Sigmoid colon (tissue), 4 donors: ENCODE measurements around the gene CD99L2.

Experiments used
- CTCF ChIP-seq, 4 experiments: fragments of 450-650 bp in 3 of 4; fragments of 200-600 bp in 1 of 4; IDR thresholded peaks; one replicate each; pipeline ENCODE4 v1.5.1; 2016 to 2019; ENCODE audit warnings: antibody characterized with exemption in 4 of 4, mild to moderate bottlenecking in 3 of 4, moderate library complexity in 2 of 4
- EP300 ChIP-seq, 4 donors: sonication (generic); formaldehyde crosslinking; IDR thresholded peaks; one replicate each; pipeline ENCODE4 v1.6.1; 2017; ENCODE audit warnings: antibody characterized with exemption in 4 of 4
- POLR2A ChIP-seq, 2 donors: fragments of 450-650 bp; IDR thresholded peaks; one replicate each; pipeline ENCODE4 v1.6.1; 2016; ENCODE audit warnings: antibody characterized with exemption in 2 of 2, mild to moderate bottlenecking in 2 of 2, moderate library complexity in 2 of 2
- POLR2AphosphoS5 ChIP-seq, 4 donors: sonication (generic); formaldehyde crosslinking; IDR thresholded peaks; one replicate each; pipeline ENCODE4 v1.6.1; 2017; ENCODE audit warnings: antibody characterized with exemption in 4 of 4

DNA sequence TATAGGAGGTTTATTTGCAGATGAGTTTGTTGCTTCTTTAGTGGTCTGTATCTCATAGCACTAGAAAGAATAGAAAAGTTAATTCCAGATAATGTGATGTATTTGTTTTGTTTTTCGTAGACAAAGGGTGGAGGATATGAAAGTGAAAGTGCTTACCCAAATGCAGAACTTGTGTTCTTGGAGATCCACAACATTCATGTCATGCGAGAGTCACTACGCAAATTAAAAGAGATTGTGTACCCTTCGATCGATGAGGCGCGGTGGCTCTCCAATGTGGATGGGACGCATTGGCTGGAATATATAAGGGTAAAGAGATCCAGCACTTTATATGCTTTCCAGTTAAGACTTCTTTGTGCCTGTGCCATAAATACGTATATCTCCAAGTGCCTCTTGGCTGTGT is 162.0 kb downstream of the CD99L2 start:
- no peak for TF ChIP-seq CTCF (IDR thresholded peaks at IDR 0.05)
- no peak for TF ChIP-seq POLR2A (IDR thresholded peaks at IDR 0.05)
- TF ChIP-seq POLR2AphosphoS5 (IDR thresholded peaks at IDR 0.05), result no peak
- no peak for TF ChIP-seq EP300 (IDR thresholded peaks at IDR 0.05)
